ENCODE data around the gene JOSD2. TPM values are rescaled to one million over a fixed set of nuclear protein-coding genes. Genes with fewer than 3 reads are reported as not detected.

The JOSD2 gene
- total RNA-seq, 2 donors from 2014 or later, result 12.1 to 13.7 TPM

GRCh38 chr19:50468818-50469217 lies 42.2 kb downstream of the JOSD2 start:
- Mint-ChIP-seq H3K27me3 (ENCODE audit: insufficient read depth) (peaks cover 12% of the 10 kb centered on the region), H3K36me3 (ENCODE audit: low read depth) (no peaks in the 10 kb centered on the region), H3K27ac (no peak overlapping the region), H3K4me1 (peaks cover 5% of the 10 kb centered on the region), H3K9me3 (no peaks in the 10 kb centered on the region), H3K4me3 (no peak overlapping the region)
- 82 to 84% methylated on average over 2 to 6 of the region's 6 CpGs for WGBS, 2 experiments (ENCODE audit: insufficient coverage in 1 of 2, insufficient read length in 1 of 2)
- Histone ChIP-seq H3K27ac (ENCODE audit: low read depth, low read length) (no peak overlapping the region), H3K9me3 (ENCODE audit: control insufficient read depth, low read length) (peaks cover 7% of the 10 kb centered on the region), H3K4me1 (ENCODE audit: control insufficient read depth, insufficient read depth, low read length) (no peaks in the 10 kb centered on the region), H3K36me3 (ENCODE audit: control insufficient read depth, insufficient read depth, low read length) (no peaks in the 10 kb centered on the region), H3K4me3 (ENCODE audit: low read length) (no peak overlapping the region), H3K9ac (ENCODE audit: extremely low read depth, low read length, poor library complexity, severe bottlenecking) (no peak overlapping the region), H3K27me3 (ENCODE audit: control insufficient read depth, insufficient read depth, low read length, poor library complexity, severe bottlenecking) (no peaks in the 10 kb centered on the region)
- no peak for DNase-seq
- no peak for TF ChIP-seq CTCF (conservative IDR thresholded peaks at IDR 0.05)

- 90 to 96% methylated on average over 13 to 18 of the region's 18 CpGs for WGBS, 2 experiments (ENCODE audit: insufficient coverage in 1 of 2, insufficient read length in 1 of 2)
- Histone ChIP-seq H3K27ac (ENCODE audit: low read depth, low read length) (no peak overlapping the region), H3K9me3 (ENCODE audit: control insufficient read depth, low read length) (peaks cover 7% of the 10 kb centered on the region), H3K9ac (ENCODE audit: extremely low read depth, low read length, poor library complexity, severe bottlenecking) (no peak overlapping the region), H3K4me3 (ENCODE audit: low read length) (no peak overlapping the region), H3K36me3 (ENCODE audit: control insufficient read depth, insufficient read depth, low read length) (no peaks in the 10 kb centered on the region), H3K27me3 (ENCODE audit: control insufficient read depth, insufficient read depth, low read length, poor library complexity, severe bottlenecking) (no peaks in the 10 kb centered on the region), H3K4me1 (ENCODE audit: control insufficient read depth, insufficient read depth, low read length) (no peaks in the 10 kb centered on the region)
- H3K27me3 Mint-ChIP-seq (ENCODE audit: insufficient read depth), result peaks cover 7% of the 10 kb centered on the region
- no peaks in the 10 kb centered on the region for H3K36me3 Mint-ChIP-seq (ENCODE audit: low read depth)
- no peak for TF ChIP-seq CTCF (conservative IDR thresholded peaks at IDR 0.05)
- H3K4me3 Mint-ChIP-seq, result no peak overlapping the region
- peaks cover 5% of the 10 kb centered on the region for H3K4me1 Mint-ChIP-seq
- no peaks in the 10 kb centered on the region for H3K9me3 Mint-ChIP-seq
- no peak for DNase-seq
- H3K27ac Mint-ChIP-seq, result no peak overlapping the region
These were observed 43.4 kb downstream of the JOSD2 start for GRCh38 chr19:50467566-50467965.

- Mint-ChIP-seq H3K27me3 (ENCODE audit: insufficient read depth) (peaks cover 7% of the 10 kb centered on the region), H3K27ac (no peak overlapping the region)
- no peak for DNase-seq
These were observed 44.3 kb downstream of the JOSD2 start for GRCh38 chr19:50466706-50467039.

More at GRCh38 chr19:50466706-50467039, 44.3 kb downstream of the JOSD2 start:
- WGBS, 2 experiments (ENCODE audit: insufficient coverage in 1 of 2, insufficient read length in 1 of 2), result 87 to 90% methylated on average over 5 to 11 of the region's 11 CpGs
- H3K27ac ChIP-seq (ENCODE audit: low read depth, low read length), result no peak overlapping the region
- H3K27me3 ChIP-seq (ENCODE audit: control insufficient read depth, insufficient read depth, low read length, poor library complexity, severe bottlenecking), result no peaks in the 10 kb centered on the region
- no peak overlapping the region for H3K9ac ChIP-seq (ENCODE audit: extremely low read depth, low read length, poor library complexity, severe bottlenecking)
- no peaks in the 10 kb centered on the region for H3K9me3 Mint-ChIP-seq
- peaks cover 4% of the 10 kb centered on the region for H3K9me3 ChIP-seq (ENCODE audit: control insufficient read depth, low read length)
- H3K36me3 Mint-ChIP-seq (ENCODE audit: low read depth), result no peaks in the 10 kb centered on the region
- H3K4me3 ChIP-seq (ENCODE audit: low read length), result no peak overlapping the region
- H3K4me3 Mint-ChIP-seq, result no peak overlapping the region
- TF ChIP-seq CTCF (conservative IDR thresholded peaks at IDR 0.05), result no peak
- H3K36me3 ChIP-seq (ENCODE audit: control insufficient read depth, insufficient read depth, low read length), result no peaks in the 10 kb centered on the region
- H3K4me1 Mint-ChIP-seq, result peaks cover 5% of the 10 kb centered on the region
- H3K4me1 ChIP-seq (ENCODE audit: control insufficient read depth, insufficient read depth, low read length), result no peaks in the 10 kb centered on the region
